WI38 (cell line): ENCODE measurements around the gene OGFOD1.

Experiments used
- H3K4me3 ChIP-seq: 2 replicates; pipeline ENCODE4 v1.5.1; 2011; ENCODE audit warnings: low read depth, mild to moderate bottlenecking, control low read depth, low read length
- CTCF ChIP-seq: IDR thresholded peaks from 2 replicates; pipeline ENCODE4 v1.5.1; 2012; ENCODE audit warnings: low read depth, mild to moderate bottlenecking, control low read depth, low read length

The OGFOD1 gene

GRCh38 chr16:56413381-56413780 is 38.0 kb upstream of the OGFOD1 start:
- no peak overlapping the region for H3K4me3 ChIP-seq
- no peak for TF ChIP-seq CTCF

GRCh38 chr16:56414366-56414765 is 37.0 kb upstream of the OGFOD1 start:
- H3K4me3 ChIP-seq, result no peak overlapping the region
- TF ChIP-seq CTCF, result no peak

- TF ChIP-seq CTCF, result no peak
- no peak overlapping the region for H3K4me3 ChIP-seq
Observed at GRCh38 chr16:56415875-56416274, 35.5 kb upstream of the OGFOD1 start.

- no peak overlapping the region for H3K4me3 ChIP-seq
- TF ChIP-seq CTCF, result no peak
Observed at GRCh38 chr16:56417138-56417537, 34.2 kb upstream of the OGFOD1 start.

GRCh38 chr16:56419740-56420548 is 31.4 kb upstream of the OGFOD1 start:
- no peak for TF ChIP-seq CTCF

GRCh38 chr16:56420613-56421012 is 30.7 kb upstream of the OGFOD1 start:
- H3K4me3 ChIP-seq, result no peak overlapping the region
- TF ChIP-seq CTCF, result no peak

More at GRCh38 chr16:56419740-56420548, 31.4 kb upstream of the OGFOD1 start:
- H3K4me3 ChIP-seq, result no peak overlapping the region

GRCh38 chr16:56421313-56421712 is 30.0 kb upstream of the OGFOD1 start:
- no peak overlapping the region for H3K4me3 ChIP-seq
- TF ChIP-seq CTCF, result no peak
